Measurements from ENCODE around the gene SLC9A2.

Gene SLC9A2

DNA sequence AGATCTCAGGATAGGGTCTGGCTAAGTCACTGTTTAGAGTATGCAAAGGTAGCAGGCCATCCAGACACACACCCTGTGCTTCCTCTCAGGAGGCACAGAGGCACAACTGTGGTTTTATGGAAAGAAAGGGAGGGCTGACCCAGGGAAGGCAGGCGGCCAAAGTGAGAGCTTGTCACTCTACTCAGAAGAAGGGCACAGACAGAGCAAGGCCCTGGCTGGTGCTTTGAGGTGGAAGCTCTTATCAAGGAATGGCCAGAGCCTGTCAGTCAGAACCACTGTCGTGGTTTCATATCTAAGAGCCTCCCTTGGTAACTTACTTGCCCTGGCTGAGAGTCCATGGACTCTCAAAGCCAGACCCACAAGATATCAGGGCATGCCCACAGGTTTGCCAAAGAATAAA lies 40.7 kb downstream of the SLC9A2 start:
- no peak for DNase-seq (ENCODE audit: low read depth)
- TF ChIP-seq, protein P1, sequence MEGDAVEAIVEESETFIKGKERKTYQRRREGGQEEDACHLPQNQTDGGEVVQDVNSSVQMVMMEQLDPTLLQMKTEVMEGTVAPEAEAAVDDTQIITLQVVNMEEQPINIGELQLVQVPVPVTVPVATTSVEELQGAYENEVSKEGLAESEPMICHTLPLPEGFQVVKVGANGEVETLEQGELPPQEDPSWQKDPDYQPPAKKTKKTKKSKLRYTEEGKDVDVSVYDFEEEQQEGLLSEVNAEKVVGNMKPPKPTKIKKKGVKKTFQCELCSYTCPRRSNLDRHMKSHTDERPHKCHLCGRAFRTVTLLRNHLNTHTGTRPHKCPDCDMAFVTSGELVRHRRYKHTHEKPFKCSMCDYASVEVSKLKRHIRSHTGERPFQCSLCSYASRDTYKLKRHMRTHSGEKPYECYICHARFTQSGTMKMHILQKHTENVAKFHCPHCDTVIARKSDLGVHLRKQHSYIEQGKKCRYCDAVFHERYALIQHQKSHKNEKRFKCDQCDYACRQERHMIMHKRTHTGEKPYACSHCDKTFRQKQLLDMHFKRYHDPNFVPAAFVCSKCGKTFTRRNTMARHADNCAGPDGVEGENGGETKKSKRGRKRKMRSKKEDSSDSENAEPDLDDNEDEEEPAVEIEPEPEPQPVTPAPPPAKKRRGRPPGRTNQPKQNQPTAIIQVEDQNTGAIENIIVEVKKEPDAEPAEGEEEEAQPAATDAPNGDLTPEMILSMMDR (IDR thresholded peaks at IDR 0.05; ENCODE audit: insufficient read depth, low read depth, low read length, missing control alignments) = no peak
- no peak overlapping the region for H3K4me3 ChIP-seq (ENCODE audit: low read depth, low read length)

DNA sequence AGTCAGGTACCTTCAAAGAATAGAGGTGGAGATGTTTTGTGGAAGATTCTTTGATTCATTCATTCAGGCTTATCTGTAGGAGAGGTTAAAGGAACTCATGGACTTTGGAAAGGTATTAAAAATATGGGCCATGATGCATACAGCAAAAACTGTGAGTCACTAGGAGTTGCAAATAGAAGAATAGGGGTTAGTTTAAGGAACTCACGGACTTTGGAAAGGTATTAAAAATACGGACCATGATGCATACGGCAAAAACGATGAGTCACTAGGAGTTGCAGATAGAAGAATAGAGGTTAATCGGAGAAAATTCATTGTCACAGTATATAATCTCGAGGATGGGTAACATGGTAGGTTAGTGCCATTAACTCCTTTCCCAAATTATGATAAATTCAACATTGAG lies 41.2 kb downstream of the SLC9A2 start:
- no peak for DNase-seq (ENCODE audit: low read depth)
- TF ChIP-seq, protein P1 (IDR thresholded peaks at IDR 0.05; ENCODE audit: insufficient read depth, low read depth, low read length, missing control alignments) = no peak
- H3K4me3 ChIP-seq (ENCODE audit: low read depth, low read length) = no peak overlapping the region

DNA sequence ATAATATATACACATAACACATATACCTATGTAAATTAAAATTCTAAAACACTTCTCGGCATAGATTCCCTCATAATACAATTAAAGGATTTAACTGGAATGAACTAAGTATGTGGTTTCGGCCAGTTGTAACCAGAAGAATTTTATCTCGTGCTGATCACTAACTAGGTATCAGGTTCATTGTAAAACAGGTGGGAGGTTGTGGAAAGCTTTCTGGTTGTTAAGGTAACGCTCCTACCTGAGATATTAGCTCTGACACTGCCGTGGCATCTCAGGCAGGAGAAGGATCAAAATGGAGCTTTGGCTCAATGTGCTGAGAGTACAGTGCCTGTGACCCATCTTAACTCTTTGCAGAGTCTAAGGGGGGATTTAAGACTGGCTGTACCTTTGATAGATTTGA lies 42.5 kb downstream of the SLC9A2 start:
- DNase-seq (ENCODE audit: low read depth) = no peak

GRCh38 chr2:102662833-102663232 lies 43.5 kb downstream of the SLC9A2 start:
- H3K4me3 ChIP-seq (ENCODE audit: low read depth, low read length) = no peak overlapping the region
- no peak for DNase-seq (ENCODE audit: low read depth)
- TF ChIP-seq, protein P1 (IDR thresholded peaks at IDR 0.05; ENCODE audit: insufficient read depth, low read depth, low read length, missing control alignments) = no peak

More for the DNA sequence above, 42.5 kb downstream of the SLC9A2 start:
- TF ChIP-seq, protein P1 (IDR thresholded peaks at IDR 0.05; ENCODE audit: insufficient read depth, low read depth, low read length, missing control alignments) = no peak
- H3K4me3 ChIP-seq (ENCODE audit: low read depth, low read length) = no peak overlapping the region

- no peak overlapping the region for H3K4me3 ChIP-seq (ENCODE audit: low read depth, low read length)
- DNase-seq (ENCODE audit: low read depth) = no peak
- TF ChIP-seq, protein P1 (IDR thresholded peaks at IDR 0.05; ENCODE audit: insufficient read depth, low read depth, low read length, missing control alignments) = no peak
Measured at GRCh38 chr2:102663381-102663780, 44.0 kb downstream of the SLC9A2 start.

DNA sequence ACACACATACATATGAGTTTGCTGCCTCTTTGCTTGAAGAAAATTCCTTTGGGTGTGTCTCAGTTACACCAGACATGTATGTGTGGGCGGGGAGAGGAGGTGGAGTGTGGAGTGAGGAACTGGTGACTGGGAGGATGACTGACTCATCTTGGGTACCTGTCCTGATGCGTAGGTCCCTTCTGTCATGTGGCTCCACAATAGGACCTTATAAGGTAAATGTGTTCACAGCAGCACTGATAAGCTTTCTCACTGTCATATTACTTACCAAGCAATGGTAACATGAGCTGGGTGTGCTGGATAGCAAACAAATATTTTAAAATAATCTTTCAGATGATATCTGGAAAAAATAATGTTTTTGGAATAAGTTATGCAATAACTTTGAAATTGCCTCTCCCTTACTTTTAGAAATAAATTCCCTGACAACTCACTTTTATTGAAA lies 45.1 kb downstream of the SLC9A2 start:
- H3K4me3 ChIP-seq (ENCODE audit: low read depth, low read length) = no peak overlapping the region
- TF ChIP-seq, protein P1 (IDR thresholded peaks at IDR 0.05; ENCODE audit: insufficient read depth, low read depth, low read length, missing control alignments) = no peak
- DNase-seq (ENCODE audit: low read depth) = peak; percentile 77

DNA sequence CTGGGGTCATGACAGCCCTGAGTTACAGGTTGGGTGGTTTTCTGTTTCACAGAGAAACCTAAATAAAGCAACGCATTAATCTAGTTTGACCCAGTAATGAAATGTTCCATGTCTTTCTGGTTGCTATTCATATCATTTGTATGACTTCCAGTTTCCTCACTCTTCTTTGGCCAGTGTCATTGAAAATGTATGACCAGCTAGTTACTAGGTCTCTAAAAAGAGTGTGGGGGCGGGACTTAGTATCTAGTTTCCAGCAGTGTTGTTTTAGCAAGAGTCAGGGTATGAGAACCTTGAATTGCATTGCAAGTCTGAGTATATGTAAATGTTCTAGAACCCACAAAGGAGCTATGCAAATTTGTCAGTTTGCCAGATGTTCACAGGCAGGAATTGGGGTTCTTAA lies 47.7 kb downstream of the SLC9A2 start:
- TF ChIP-seq, protein P1 (IDR thresholded peaks at IDR 0.05; ENCODE audit: insufficient read depth, low read depth, low read length, missing control alignments) = no peak
- DNase-seq (ENCODE audit: low read depth) = peak; percentile 50
- no peak overlapping the region for H3K4me3 ChIP-seq (ENCODE audit: low read depth, low read length)

Data from GM12865 (cell line).